Adrenal gland (tissue), 12 donors: ENCODE measurements around the gene FBRS. TPM values are rescaled to one million over a fixed set of nuclear protein-coding genes. Genes with fewer than 3 reads are reported as not detected.

Source experiments
- DNase-seq, 7 donors: peaks; one replicate each; pipeline ENCODE4 v3.0.0-alpha.2; 2019 to 2020
- H3K27ac ChIP-seq, 5 donors: fragments of 200-600 bp; sonication (generic) in 4 of 5; 1 replicate in 3 of 5; 2 replicates in 2 of 5; pipeline versions ENCODE4 v1.5.1 to v1.8.0; 2016 to 2020; ENCODE audit warnings: mild to moderate bottlenecking in 1 of 5
- H3K27me3 ChIP-seq: fragments of 200-600 bp; 2 replicates; pipeline ENCODE4 v1.8.0; 2021
- H3K36me3 ChIP-seq, 2 donors: fragments of 200-600 bp; replicated peaks in 1 of 2; 1 replicate in 1 of 2; 2 replicates in 1 of 2; pipeline versions ENCODE4 v1.5.1 to v1.8.0; 2018 to 2022
- H3K4me1 ChIP-seq, 2 donors: fragments of 200-600 bp; replicated peaks in 1 of 2; 1 replicate in 1 of 2; 2 replicates in 1 of 2; pipeline versions ENCODE4 v1.5.1 to v1.8.0; 2018 to 2021
- H3K4me3 ChIP-seq, 4 donors: fragments of 200-600 bp; sonication (generic) in 3 of 4; one replicate each; pipeline ENCODE4 v1.5.1; 2016 to 2018
- H3K9me3 ChIP-seq, 3 donors: fragments of 200-600 bp; sonication (generic) in 1 of 3; replicated peaks in 1 of 3; 1 replicate in 2 of 3; 2 replicates in 1 of 3; pipeline versions ENCODE4 v1.5.1 to v1.8.0; 2016 to 2021
- POLR2A ChIP-seq, 2 donors: fragments of 450-650 bp; IDR thresholded peaks; one replicate each; pipeline ENCODE4 v1.6.1; 2017; ENCODE audit warnings: antibody characterized with exemption in 2 of 2, mild to moderate bottlenecking in 2 of 2, moderate library complexity in 1 of 2
- WGBS, 4 donors: extraction: QIAGEN DNeasy Blood & Tissue Kit in 2 of 4; methylation state at CpG; one replicate each; pipeline versions ENCODE4 v1.1.5 to v1.1.7; 2013 to 2017; 5-methylcytosine and 5-hydroxymethylcytosine counted together
- intact Hi-C, 2 donors: fragments of 100-400 bp; cut with DNase I; formaldehyde crosslinking; loops; one replicate each; pipeline versions ENCODE4 v1.14.1 to v1.15.0; 2022 to 2023
- polyA plus RNA-seq, 3 donors: library from polyadenylated mRNA; stranded (reverse); fragments of 200-250 nt in 2 of 3; fragments of 350-450 nt in 1 of 3; fragmentation: Illumina TruSeq in 1 of 3; extraction: RNeasy Lipid Tissue Mini Kit (QIAGEN cat#74804) in 1 of 3; gene quantifications; one replicate each; pipeline ENCODE4 v1.2.3, GENCODE V29; 2013 to 2014
- total RNA-seq, 9 donors: library from RNA; depleted of rRNA in 4 of 9; stranded (reverse); fragments of >200 nt in 4 of 9; fragments of 120-200 nt in 1 of 9; fragmentation: NEBNext Ultra II Directional in 1 of 9; extraction: Animal tissue kit (Norgen Biotek cat#: 25700) in 1 of 9; gene quantifications; one replicate each; pipeline versions ENCODE4 v1.1.0 to v1.2.4, GENCODE V29; 2013 to 2023
- TF ChIP-seq, protein P1 (sequence below), 6 experiments: fragments of 450-650 bp in 4 of 6; fragments of 200-600 bp in 2 of 6; sonication (generic) in 1 of 6; IDR thresholded peaks; 1 replicate in 5 of 6; 2 replicates in 1 of 6; pipeline versions ENCODE4 v1.5.1 to v1.8.0; 2016 to 2021; ENCODE audit warnings: antibody characterized with exemption in 6 of 6, mild to moderate bottlenecking in 2 of 6, moderate library complexity in 1 of 6
- donor health status: healthy with polysubstance abuse.
- donor health status: Bipolar disorder and iron deficiency.
- donor health status: DM: yes; HTN: yes; CAD: no.
- donor health status: DM: no; HTN: no; CAD: no.
- donor health status: DM: no; HTN: no; CAD: no.
- donor health status: DM: yes; HTN: yes; CAD: no.

Gene FBRS
- total and polyA plus RNA-seq, 12 donors, result 18.3 to 186 (median 46.8) TPM

- H3K27ac ChIP-seq, result peak overlapping the region; percentile 61 to 99 (median 96)
- peaks cover 0 to 64% of the 10 kb centered on the region in 2 donors for H3K36me3 ChIP-seq
- WGBS, 4 donors, result 0% methylated on average over 11 to 64 of the region's 64 CpGs
- DNase-seq, result peak; percentile 86 to 97 (median 90)
- intact Hi-C loops, result no loop called here
- no peaks in the 10 kb centered on the region for H3K27me3 ChIP-seq
- TF ChIP-seq, protein P1, sequence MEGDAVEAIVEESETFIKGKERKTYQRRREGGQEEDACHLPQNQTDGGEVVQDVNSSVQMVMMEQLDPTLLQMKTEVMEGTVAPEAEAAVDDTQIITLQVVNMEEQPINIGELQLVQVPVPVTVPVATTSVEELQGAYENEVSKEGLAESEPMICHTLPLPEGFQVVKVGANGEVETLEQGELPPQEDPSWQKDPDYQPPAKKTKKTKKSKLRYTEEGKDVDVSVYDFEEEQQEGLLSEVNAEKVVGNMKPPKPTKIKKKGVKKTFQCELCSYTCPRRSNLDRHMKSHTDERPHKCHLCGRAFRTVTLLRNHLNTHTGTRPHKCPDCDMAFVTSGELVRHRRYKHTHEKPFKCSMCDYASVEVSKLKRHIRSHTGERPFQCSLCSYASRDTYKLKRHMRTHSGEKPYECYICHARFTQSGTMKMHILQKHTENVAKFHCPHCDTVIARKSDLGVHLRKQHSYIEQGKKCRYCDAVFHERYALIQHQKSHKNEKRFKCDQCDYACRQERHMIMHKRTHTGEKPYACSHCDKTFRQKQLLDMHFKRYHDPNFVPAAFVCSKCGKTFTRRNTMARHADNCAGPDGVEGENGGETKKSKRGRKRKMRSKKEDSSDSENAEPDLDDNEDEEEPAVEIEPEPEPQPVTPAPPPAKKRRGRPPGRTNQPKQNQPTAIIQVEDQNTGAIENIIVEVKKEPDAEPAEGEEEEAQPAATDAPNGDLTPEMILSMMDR (IDR thresholded peaks at IDR 0.05), result peak in 2 of 6 experiments; percentile 8 to 32
- TF ChIP-seq POLR2A (IDR thresholded peaks at IDR 0.05), result peak; percentile 48 to 55
- H3K9me3 ChIP-seq, result no peaks in the 10 kb centered on the region
- peak overlapping the region; percentile 60 to 97 (median 90) for H3K4me3 ChIP-seq
- peaks cover 32 to 52% of the 10 kb centered on the region in 2 donors for H3K4me1 ChIP-seq
Measured at GRCh38 chr16:30658731-30659506, 688 bp downstream of the FBRS start.

- intact Hi-C loops, result no loop called here
- Histone ChIP-seq H3K27me3 (no peaks in the 10 kb centered on the region), H3K27ac (peak overlapping the region; percentile 61 to 99 (median 96)), H3K9me3 (no peaks in the 10 kb centered on the region), H3K4me1 (peaks cover 33 to 52% of the 10 kb centered on the region in 2 donors), H3K36me3 (peaks cover 0 to 61% of the 10 kb centered on the region in 2 donors), H3K4me3 (peak overlapping the region; percentile 79 to 97 (median 90))
- TF ChIP-seq, protein P1 (IDR thresholded peaks at IDR 0.05), result no peak
- peak in 1 of 2 donors; percentile 23 for TF ChIP-seq POLR2A (IDR thresholded peaks at IDR 0.05)
- peak in 5 of 7 donors; percentile 24 to 63 (median 52) for DNase-seq
- 1 to 3% (median 1%) methylated on average over 17 to 83 of the region's 84 CpGs for WGBS, 4 donors
Measured at GRCh38 chr16:30659507-30660423, 1.5 kb downstream of the FBRS start.

DNA sequence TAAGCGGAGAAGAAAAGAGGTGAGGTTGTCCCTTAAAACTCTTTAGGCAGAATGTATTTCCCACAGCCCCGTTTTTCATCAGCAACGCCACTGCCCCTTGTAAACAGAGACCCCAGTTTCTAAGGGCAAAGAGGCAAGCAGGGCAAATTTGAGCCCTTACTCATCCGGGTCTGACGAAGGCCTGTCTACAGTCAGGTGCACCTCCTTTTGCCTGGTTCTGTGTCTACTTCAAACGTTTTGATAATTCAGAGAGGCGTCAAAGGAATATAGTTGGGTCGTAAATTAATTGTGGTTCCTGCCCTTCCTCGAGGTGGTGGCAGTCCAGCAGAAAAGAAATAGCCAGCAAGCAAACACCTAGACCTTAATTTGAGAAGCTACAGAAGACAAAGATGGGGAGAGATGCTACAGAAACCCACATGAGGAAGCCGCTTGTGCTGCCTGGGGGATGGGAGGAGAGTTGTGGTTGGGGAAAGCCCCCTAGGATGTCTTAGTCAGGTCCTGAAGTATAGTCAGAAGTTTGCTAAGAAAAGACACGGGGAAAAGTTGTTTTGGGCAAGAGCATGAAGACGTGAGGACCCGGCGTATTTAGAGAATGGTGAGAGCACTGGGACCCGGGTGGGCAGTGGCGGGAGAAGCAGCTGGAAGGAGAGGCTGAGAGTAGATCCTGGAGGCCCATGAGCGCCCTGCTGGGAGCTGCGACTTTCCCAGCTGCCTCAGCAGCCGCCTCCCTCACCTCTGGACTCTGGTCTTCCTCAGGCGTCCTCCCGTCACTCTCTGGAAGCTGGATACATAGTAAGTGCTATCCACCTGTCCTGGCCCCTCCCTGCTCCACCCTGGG, 2.4 kb downstream of the FBRS start:
- TF ChIP-seq POLR2A (IDR thresholded peaks at IDR 0.05), result no peak
- TF ChIP-seq, protein P1 (IDR thresholded peaks at IDR 0.05), result no peak
- no peaks in the 10 kb centered on the region for H3K9me3 ChIP-seq
- peaks cover 33 to 52% of the 10 kb centered on the region in 2 donors for H3K4me1 ChIP-seq
- peak overlapping the region in 4 of 5 donors; percentile 94 to 99 (median 97) for H3K27ac ChIP-seq
- peaks cover 0 to 61% of the 10 kb centered on the region in 2 donors for H3K36me3 ChIP-seq
- H3K27me3 ChIP-seq, result no peaks in the 10 kb centered on the region
- peak overlapping the region; percentile 79 to 97 (median 90) for H3K4me3 ChIP-seq
- DNase-seq, result peak in 2 of 7 donors; percentile 25 to 28
- 37 to 39% (median 39%) methylated on average over 21 of the region's 21 CpGs for WGBS, 4 donors
- intact Hi-C loops, result no loop called here
